HFFc6 (cell line): ENCODE data around the gene S1PR2. TPM values are rescaled to one million over a fixed set of nuclear protein-coding genes. Genes with fewer than 3 reads are reported as not detected.
"Not testable (repeated sequence)": the region's sequence is repeated elsewhere in the genome, so short reads cannot be mapped to it uniquely, and the experiment has no call there.

Experiments
- DNase-seq: peaks from one replicate; pipeline ENCODE4 v3.0.0-alpha.2; 2018
- H3K27ac Mint-ChIP-seq: 2 replicates; pipeline ENCODE4 v1.8.0; 2020; ENCODE audit warnings: mild to moderate bottlenecking, mixed read lengths
- H3K27me3 Mint-ChIP-seq: 2 replicates; pipeline ENCODE4 v1.8.0; 2021; ENCODE audit warnings: mild to moderate bottlenecking, moderate library complexity, mixed read lengths; ENCODE audit not compliant: insufficient read depth
- H3K36me3 Mint-ChIP-seq: 2 replicates; pipeline ENCODE4 v1.8.0; 2021; ENCODE audit warnings: low read depth, mixed read lengths
- H3K4me1 Mint-ChIP-seq: 2 replicates; pipeline ENCODE4 v1.8.0; 2020; ENCODE audit warnings: low read depth, mixed read lengths
- H3K4me3 Mint-ChIP-seq: 2 replicates; pipeline ENCODE4 v1.8.0; 2020; ENCODE audit warnings: mild to moderate bottlenecking, moderate library complexity, mixed read lengths
- H3K9me3 Mint-ChIP-seq: 2 replicates; pipeline ENCODE4 v1.8.0; 2020; ENCODE audit warnings: mild to moderate bottlenecking, mixed read lengths
- CTCF ChIP-seq: fragments of 200-600 bp; sonication (generic); IDR thresholded peaks from 2 replicates; pipeline ENCODE4 v1.5.0; 2021; ENCODE audit warnings: antibody characterized with exemption, mild to moderate bottlenecking
- total RNA-seq, 6 experiments: library from RNA; stranded (reverse); fragmentation: NEBNext Ultra II Directional; extraction: Animal tissue kit (Norgen Biotek cat#: 25700); gene quantifications; 2 replicates in 1 of 6; 3 replicates in 5 of 6; pipeline ENCODE4 v1.2.3, GENCODE V29; 2021

The S1PR2 gene
- total RNA-seq, 6 experiments from 2014 or later = 16.8 to 22.0 (median 20.5) TPM

GRCh38 chr19:10238172-10238783 is 7.1 kb upstream of the S1PR2 start:
- H3K9me3 Mint-ChIP-seq = no peaks in the 10 kb centered on the region

GRCh38 chr19:10237702-10238101 is 6.6 kb upstream of the S1PR2 start:
- Mint-ChIP-seq H3K4me3 (no peak overlapping the region), H3K36me3 (no peaks in the 10 kb centered on the region), H3K27me3 (no peaks in the 10 kb centered on the region; the same call in 1 of the 2 replicates), H3K27ac (no peak overlapping the region), H3K9me3 (no peaks in the 10 kb centered on the region), H3K4me1 (peaks cover 10% of the 10 kb centered on the region)
- TF ChIP-seq CTCF = no peak
- DNase-seq = no peak

More at GRCh38 chr19:10238172-10238783, 7.1 kb upstream of the S1PR2 start:
- H3K4me1 Mint-ChIP-seq = peaks cover 9% of the 10 kb centered on the region
- H3K36me3 Mint-ChIP-seq = no peaks in the 10 kb centered on the region
- H3K27ac Mint-ChIP-seq = no peak overlapping the region
- H3K4me3 Mint-ChIP-seq = no peak overlapping the region
- peak; percentile 25 for DNase-seq
- no peak for TF ChIP-seq CTCF
- no peaks in the 10 kb centered on the region; the same call in 1 of the 2 replicates for H3K27me3 Mint-ChIP-seq

- not testable (repeated sequence) for DNase-seq, H3K27me3 Mint-ChIP-seq, H3K36me3 Mint-ChIP-seq, H3K4me3 Mint-ChIP-seq, H3K9me3 Mint-ChIP-seq, H3K27ac Mint-ChIP-seq
- peaks cover 19% of the 10 kb centered on the region for H3K4me1 Mint-ChIP-seq
Measured at GRCh38 chr19:10235409-10235808, 4.3 kb upstream of the S1PR2 start.

GRCh38 chr19:10235003-10235402 is 3.9 kb upstream of the S1PR2 start:
- H3K27ac Mint-ChIP-seq = no peak overlapping the region
- peaks cover 19% of the 10 kb centered on the region for H3K4me1 Mint-ChIP-seq
- no peak for TF ChIP-seq CTCF
- H3K4me3 Mint-ChIP-seq = no peak overlapping the region
- DNase-seq = no peak
- H3K36me3 Mint-ChIP-seq = no peaks in the 10 kb centered on the region
- no peaks in the 10 kb centered on the region for H3K9me3 Mint-ChIP-seq
- peaks cover 2% of the 10 kb centered on the region; the same call in 1 of the 2 replicates for H3K27me3 Mint-ChIP-seq

GRCh38 chr19:10233946-10234345 is 2.8 kb upstream of the S1PR2 start:
- no peak overlapping the region for H3K4me3 Mint-ChIP-seq
- no peak for DNase-seq
- H3K27me3 Mint-ChIP-seq = peaks cover 2% of the 10 kb centered on the region; the same call in 1 of the 2 replicates
- H3K36me3 Mint-ChIP-seq = no peaks in the 10 kb centered on the region
- no peaks in the 10 kb centered on the region for H3K9me3 Mint-ChIP-seq
- H3K27ac Mint-ChIP-seq = no peak overlapping the region
- no peak for TF ChIP-seq CTCF
- peaks cover 25% of the 10 kb centered on the region for H3K4me1 Mint-ChIP-seq

- peak overlapping the region; percentile 90 for H3K4me3 Mint-ChIP-seq
- peak overlapping the region; percentile 68 for H3K27ac Mint-ChIP-seq
- no peaks in the 10 kb centered on the region for H3K9me3 Mint-ChIP-seq
- no peak for DNase-seq
- H3K36me3 Mint-ChIP-seq = no peaks in the 10 kb centered on the region
- TF ChIP-seq CTCF = no peak
- peaks cover 17% of the 10 kb centered on the region for H3K4me1 Mint-ChIP-seq
- peaks cover 2% of the 10 kb centered on the region; the same call in 1 of the 2 replicates for H3K27me3 Mint-ChIP-seq
Measured at GRCh38 chr19:10231612-10232228, 589 bp upstream of the S1PR2 start.
